Mesothelial cell of epicardium (in vitro differentiated cells): Measurements from ENCODE around the gene ZNF573. TPM values are rescaled to one million over a fixed set of nuclear protein-coding genes. Genes with fewer than 3 reads are reported as not detected.

ENCODE experiments used
- DNase-seq, 2 experiments: peaks; one replicate each; pipeline ENCODE4 v3.0.0; 2021; ENCODE audit warnings: low spot score in 2 of 2; ENCODE audit not compliant: unreplicated experiment in 2 of 2
- H3K27ac Mint-ChIP-seq: 2 replicates; pipeline ENCODE4 v1.8.0; 2021; ENCODE audit warnings: mixed read lengths
- H3K27me3 Mint-ChIP-seq: 2 replicates; pipeline ENCODE4 v1.8.0; 2021; ENCODE audit warnings: low read depth, mixed read lengths
- H3K36me3 Mint-ChIP-seq: 2 replicates; pipeline ENCODE4 v1.8.0; 2021; ENCODE audit warnings: mixed read lengths
- H3K4me1 Mint-ChIP-seq: 2 replicates; pipeline ENCODE4 v1.8.0; 2021; ENCODE audit warnings: mixed read lengths
- H3K4me3 Mint-ChIP-seq: 2 replicates; pipeline ENCODE4 v1.8.0; 2021; ENCODE audit warnings: mild to moderate bottlenecking, moderate library complexity, mixed read lengths
- H3K9me3 Mint-ChIP-seq: 2 replicates; pipeline ENCODE4 v1.8.0; 2021; ENCODE audit warnings: mixed read lengths
- total RNA-seq: library from RNA; stranded (reverse); gene quantifications from 3 replicates; pipeline ENCODE4 v1.2.1, GENCODE V29; 2021
- TF ChIP-seq, protein P1 (sequence below): fragments of 200-600 bp; sonication (generic); IDR thresholded peaks from one replicate; pipeline ENCODE4 v1.5.0; 2021; ENCODE audit warnings: antibody characterized with exemption; ENCODE audit not compliant: unreplicated experiment

ZNF573 gene
- total RNA-seq, 1 donor from 2014 or later = 18.1 TPM

GRCh38 chr19:37692956-37693620 lies 86.3 kb downstream of the ZNF573 start:
- peaks cover 23% of the 10 kb centered on the region for H3K36me3 Mint-ChIP-seq
- peak overlapping the region; percentile 42 for H3K4me3 Mint-ChIP-seq
- no peak for DNase-seq
- H3K4me1 Mint-ChIP-seq = peaks cover 10% of the 10 kb centered on the region
- H3K27me3 Mint-ChIP-seq = no peaks in the 10 kb centered on the region
- H3K9me3 Mint-ChIP-seq = peaks cover 22% of the 10 kb centered on the region
- TF ChIP-seq, protein P1, sequence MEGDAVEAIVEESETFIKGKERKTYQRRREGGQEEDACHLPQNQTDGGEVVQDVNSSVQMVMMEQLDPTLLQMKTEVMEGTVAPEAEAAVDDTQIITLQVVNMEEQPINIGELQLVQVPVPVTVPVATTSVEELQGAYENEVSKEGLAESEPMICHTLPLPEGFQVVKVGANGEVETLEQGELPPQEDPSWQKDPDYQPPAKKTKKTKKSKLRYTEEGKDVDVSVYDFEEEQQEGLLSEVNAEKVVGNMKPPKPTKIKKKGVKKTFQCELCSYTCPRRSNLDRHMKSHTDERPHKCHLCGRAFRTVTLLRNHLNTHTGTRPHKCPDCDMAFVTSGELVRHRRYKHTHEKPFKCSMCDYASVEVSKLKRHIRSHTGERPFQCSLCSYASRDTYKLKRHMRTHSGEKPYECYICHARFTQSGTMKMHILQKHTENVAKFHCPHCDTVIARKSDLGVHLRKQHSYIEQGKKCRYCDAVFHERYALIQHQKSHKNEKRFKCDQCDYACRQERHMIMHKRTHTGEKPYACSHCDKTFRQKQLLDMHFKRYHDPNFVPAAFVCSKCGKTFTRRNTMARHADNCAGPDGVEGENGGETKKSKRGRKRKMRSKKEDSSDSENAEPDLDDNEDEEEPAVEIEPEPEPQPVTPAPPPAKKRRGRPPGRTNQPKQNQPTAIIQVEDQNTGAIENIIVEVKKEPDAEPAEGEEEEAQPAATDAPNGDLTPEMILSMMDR = no peak
- no peak overlapping the region for H3K27ac Mint-ChIP-seq

DNA sequence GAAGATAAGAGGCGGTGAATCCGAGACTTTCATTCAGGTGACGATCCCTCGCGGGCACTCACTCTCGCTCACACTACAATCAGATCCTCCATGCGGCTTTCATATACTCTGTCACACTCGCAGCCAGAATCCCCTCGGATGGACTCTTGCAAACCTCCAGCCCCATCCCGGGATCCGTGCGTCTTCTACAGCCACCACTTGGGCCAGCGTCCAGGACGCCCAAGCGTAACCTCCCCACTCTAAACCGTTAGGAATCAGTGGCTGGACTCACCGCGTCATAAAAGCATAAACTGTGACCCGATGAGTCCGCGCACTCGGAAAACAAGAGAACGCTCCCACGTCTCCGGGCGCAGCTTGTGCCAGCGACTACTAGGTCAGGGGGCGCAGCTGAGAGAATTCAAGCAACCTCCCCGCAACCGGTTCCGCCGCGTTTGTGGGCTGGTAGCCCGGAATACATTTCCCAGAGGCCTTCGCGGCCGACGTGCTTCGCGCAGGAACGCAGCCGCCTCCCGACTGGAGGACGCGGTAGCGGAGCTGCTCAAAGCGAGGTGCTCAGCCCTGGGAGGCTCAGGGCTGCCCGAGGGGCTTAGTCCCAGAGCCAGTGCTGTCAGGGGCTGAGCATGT lies 87.4 kb downstream of the ZNF573 start:
- Mint-ChIP-seq H3K27ac (peak overlapping the region; percentile 95), H3K4me1 (peaks cover 10% of the 10 kb centered on the region)

More for the DNA sequence above, 87.4 kb downstream of the ZNF573 start:
- peaks cover 15% of the 10 kb centered on the region for H3K9me3 Mint-ChIP-seq
- no peaks in the 10 kb centered on the region for H3K27me3 Mint-ChIP-seq
- TF ChIP-seq, protein P1 = no peak
- DNase-seq = peak; percentile 57 to 78
- peak overlapping the region; percentile 95 for H3K4me3 Mint-ChIP-seq
- peaks cover 18% of the 10 kb centered on the region for H3K36me3 Mint-ChIP-seq

Other genes starting within 250 kb of the ZNF573 start
- gene ZNF571, start 184.8 kb downstream of the ZNF573 start, total RNA-seq = 6.8 to 9.1 TPM (median 6.8 TPM) in 3 replicates
- 0.98 to 1.3 TPM (median 1.2 TPM) in 3 replicates for gene ZNF540, start 184.7 kb downstream of the ZNF573 start, total RNA-seq
- gene ZFP30, start 124.1 kb downstream of the ZNF573 start, total RNA-seq = 23.4 to 27.7 TPM (median 23.6 TPM) in 3 replicates
- 17.6 to 18.7 TPM (median 17.7 TPM) in 3 replicates for gene ZNF607, start 59.8 kb downstream of the ZNF573 start, total RNA-seq
- 0.16 TPM in 1 of 3 replicates, not detected in the others for gene WDR87, start 127.0 kb upstream of the ZNF573 start, total RNA-seq
- 55.2 to 60.1 TPM (median 58.2 TPM) in 3 replicates for gene SIPA1L3, start 127.6 kb upstream of the ZNF573 start, total RNA-seq